ENCODE results near the gene AGMO. TPM values are rescaled to one million over a fixed set of nuclear protein-coding genes. Genes with fewer than 3 reads are reported as not detected.
A peak's percentile ranks its signal among the peaks of the same experiment; 100 is the strongest.

AGMO gene
- total RNA-seq, 1 donor = 0.18 TPM

DNA sequence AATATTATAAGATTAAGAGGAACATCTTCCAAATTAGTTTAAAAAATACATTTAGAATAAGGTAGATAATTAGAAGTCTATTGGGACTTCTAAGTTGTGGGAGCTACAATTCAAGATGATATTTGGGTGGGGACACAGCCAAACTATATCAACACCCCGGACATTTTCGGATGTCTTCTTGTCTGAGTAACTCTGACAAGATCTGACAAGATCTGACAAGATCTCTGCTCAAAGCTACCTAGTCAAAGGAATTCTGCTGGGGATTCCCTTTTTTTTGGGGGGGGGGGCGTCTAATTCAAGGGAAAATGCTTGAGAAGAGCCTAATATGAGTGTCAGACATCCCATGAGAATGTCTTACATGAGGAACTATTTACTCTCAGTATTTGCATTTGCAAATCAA is 5.2 kb upstream of the AGMO start:
- no peak overlapping the region for H3K4me3 ChIP-seq (ENCODE audit: low read depth, low read length)
- TF ChIP-seq CTCF (IDR thresholded peaks at IDR 0.05; ENCODE audit: insufficient read depth, low read length) = no peak
- DNase-seq (ENCODE audit: low read depth) = no peak

GRCh38 chr7:15566476-15566875 is 4.7 kb upstream of the AGMO start:
- no peak for DNase-seq (ENCODE audit: low read depth)
- no peak overlapping the region for H3K4me3 ChIP-seq (ENCODE audit: low read depth, low read length)
- TF ChIP-seq CTCF (IDR thresholded peaks at IDR 0.05; ENCODE audit: insufficient read depth, low read length) = no peak

DNA sequence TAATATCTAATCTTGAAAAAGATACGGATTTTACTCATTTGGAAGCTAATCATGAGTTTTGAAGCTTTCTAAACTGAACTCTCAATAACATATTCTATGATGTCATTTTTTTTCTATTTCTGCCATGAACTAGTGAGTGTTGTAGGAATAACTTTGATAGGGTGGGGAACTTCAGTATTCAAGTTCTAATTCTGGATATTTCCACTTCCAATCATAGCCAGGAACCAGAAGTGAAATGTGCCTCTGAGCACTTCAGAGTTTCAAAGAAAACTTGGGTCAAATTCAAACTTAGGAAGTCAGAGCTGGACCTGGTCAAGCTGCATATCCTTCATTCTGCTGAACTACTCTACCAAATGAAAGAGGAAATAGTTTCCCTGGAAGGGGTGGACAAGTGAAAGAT is 847 bp downstream of the AGMO start:
- no peak for DNase-seq (ENCODE audit: low read depth)
- no peak for TF ChIP-seq CTCF (IDR thresholded peaks at IDR 0.05; ENCODE audit: insufficient read depth, low read length)
- H3K4me3 ChIP-seq (ENCODE audit: low read depth, low read length) = no peak overlapping the region

GRCh38 chr7:15559416-15559928 is 2.3 kb downstream of the AGMO start:
- TF ChIP-seq CTCF (IDR thresholded peaks at IDR 0.05; ENCODE audit: insufficient read depth, low read length) = no peak
- no peak for DNase-seq (ENCODE audit: low read depth)
- H3K4me3 ChIP-seq (ENCODE audit: low read depth, low read length) = no peak overlapping the region

- peak; percentile 45 for DNase-seq (ENCODE audit: low read depth)
- H3K4me3 ChIP-seq (ENCODE audit: low read depth, low read length) = no peak overlapping the region
- no peak for TF ChIP-seq CTCF (IDR thresholded peaks at IDR 0.05; ENCODE audit: insufficient read depth, low read length)
Observed at GRCh38 chr7:15558756-15559155, 3.1 kb downstream of the AGMO start.

DNA sequence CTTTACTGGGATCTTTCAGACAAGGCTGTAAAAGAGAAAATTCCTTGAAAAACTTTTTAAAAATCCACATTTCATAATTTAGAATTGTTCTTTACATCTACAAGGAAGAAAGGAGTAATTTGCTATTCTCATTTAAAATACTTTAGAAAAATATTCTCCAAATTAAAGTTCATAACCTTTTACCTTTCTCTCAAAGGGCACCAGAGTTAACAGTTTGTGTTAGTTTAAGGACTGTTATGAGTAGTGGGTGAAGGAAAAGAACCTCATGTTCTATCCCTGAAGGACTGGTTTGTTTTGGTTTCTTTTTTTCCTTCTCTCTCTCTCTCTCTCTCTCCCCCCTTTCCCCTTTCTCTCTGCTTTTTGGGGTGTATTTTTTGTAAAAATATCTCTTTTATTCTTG is 4.1 kb downstream of the AGMO start:
- no peak for TF ChIP-seq CTCF (IDR thresholded peaks at IDR 0.05; ENCODE audit: insufficient read depth, low read length)
- H3K4me3 ChIP-seq (ENCODE audit: low read depth, low read length) = no peak overlapping the region
- DNase-seq (ENCODE audit: low read depth) = no peak

- no peak for DNase-seq (ENCODE audit: low read depth)
- H3K4me3 ChIP-seq (ENCODE audit: low read depth, low read length) = no peak overlapping the region
- TF ChIP-seq CTCF (IDR thresholded peaks at IDR 0.05; ENCODE audit: insufficient read depth, low read length) = no peak
Observed at GRCh38 chr7:15557186-15557585, 4.6 kb downstream of the AGMO start.

Measured in fibroblast of the aortic adventitia (primary cell).